GM13977 (cell line): Measurements from ENCODE around the gene YAE1.

ENCODE experiments used
- DNase-seq: peaks from one replicate; pipeline ENCODE4 v3.0.0; 2012; ENCODE audit warnings: low spot score
- CTCF ChIP-seq: IDR thresholded peaks from 2 replicates; pipeline ENCODE4 v1.5.1; 2012; ENCODE audit warnings: mild to moderate bottlenecking, control low read depth; ENCODE audit not compliant: insufficient read depth; ENCODE audit errors: extremely low read depth, missing control alignments
- in situ Hi-C: fragments of 300-500 bp; cut with MboI; formaldehyde crosslinking; loops from one replicate; pipeline ENCODE4 v1.12.0; 2022; ENCODE audit warnings: low sequenced_read_pairs, low pct_unique_long_range_greater_than_20kb, mixed read lengths, inconsistent platforms; ENCODE audit not compliant: unreplicated experiment

YAE1 gene

GRCh38 chr7:39609113-39609934, 43.1 kb downstream of the YAE1 start:
- DNase-seq = peak; percentile 58
- peak; percentile 14 for TF ChIP-seq CTCF
- in situ Hi-C loops = no loop called here

- DNase-seq = no peak
- in situ Hi-C loops = no loop called here
- no peak for TF ChIP-seq CTCF
Observed at GRCh38 chr7:39609935-39610263, 43.7 kb downstream of the YAE1 start.

GRCh38 chr7:39613577-39613976, 47.4 kb downstream of the YAE1 start:
- in situ Hi-C loops = no loop called here
- no peak for DNase-seq
- no peak for TF ChIP-seq CTCF

GRCh38 chr7:39614299-39614698, 48.1 kb downstream of the YAE1 start:
- DNase-seq = no peak
- in situ Hi-C loops = no loop called here
- TF ChIP-seq CTCF = no peak

- no peak for DNase-seq
- no peak for TF ChIP-seq CTCF
- in situ Hi-C loops = no loop called here
Observed at GRCh38 chr7:39615350-39615975, 49.3 kb downstream of the YAE1 start.

GRCh38 chr7:39616138-39616537, 49.9 kb downstream of the YAE1 start:
- no peak for TF ChIP-seq CTCF
- DNase-seq = no peak
- in situ Hi-C loops = no loop called here
